Neuronal stem cell (in vitro differentiated cells): ENCODE measurements around the gene CORIN.
A peak's percentile ranks its signal among the peaks of the same experiment; 100 is the strongest.

Experiments used
- DNase-seq: peaks from one replicate; pipeline ENCODE4 v3.0.0-alpha.2; 2013; ENCODE audit warnings: low spot score
- H2AFZ ChIP-seq: one replicate; pipeline ENCODE4 v1.6.1; 2013; ENCODE audit warnings: mild to moderate bottlenecking, low read length, inconsistent platforms
- H2AK5ac ChIP-seq: 2 replicates; pipeline ENCODE4 v1.6.1; 2013; ENCODE audit warnings: low read depth, mild to moderate bottlenecking, inconsistent platforms, low read length, moderate library complexity, mixed read lengths
- H2BK120ac ChIP-seq: 2 replicates; pipeline ENCODE4 v1.6.1; 2013; ENCODE audit warnings: low read depth, mild to moderate bottlenecking, inconsistent platforms, low read length, moderate library complexity, mixed read lengths
- H2BK12ac ChIP-seq: one replicate; pipeline ENCODE4 v1.6.1; 2013; ENCODE audit warnings: low read length, inconsistent platforms
- H2BK15ac ChIP-seq: 2 replicates; pipeline ENCODE4 v1.6.1; 2013; ENCODE audit warnings: mild to moderate bottlenecking, low read length, inconsistent platforms, mixed read lengths
- H2BK5ac ChIP-seq: one replicate; pipeline ENCODE4 v1.6.1; 2013; ENCODE audit warnings: inconsistent platforms, mild to moderate bottlenecking, low read length, moderate library complexity
- H3K14ac ChIP-seq: one replicate; pipeline ENCODE4 v1.6.1; 2013; ENCODE audit warnings: low read length, inconsistent platforms
- H3K18ac ChIP-seq: 2 replicates; pipeline ENCODE4 v1.6.1; 2013; ENCODE audit warnings: low read length, inconsistent platforms
- H3K23ac ChIP-seq: 2 replicates; pipeline ENCODE4 v1.6.1; 2013; ENCODE audit warnings: low read depth, mild to moderate bottlenecking, mixed read lengths, low read length, inconsistent platforms; ENCODE audit not compliant: poor library complexity
- H3K27ac ChIP-seq: replicated peaks from 3 replicates; pipeline ENCODE4 v1.5.1; 2013; ENCODE audit warnings: low read length, inconsistent platforms
- H3K27me3 ChIP-seq, 3 experiments: 2 replicates each; pipeline ENCODE4 v1.6.1; 2013; ENCODE audit warnings: low read length in 3 of 3, mild to moderate bottlenecking in 2 of 3, inconsistent platforms in 1 of 3, low read depth in 1 of 3, mixed read lengths in 1 of 3, moderate library complexity in 1 of 3; ENCODE audit not compliant: control insufficient read depth in 3 of 3, insufficient read depth in 3 of 3
- H3K36me3 ChIP-seq, 2 donors: replicated peaks in 1 of 2; 2 replicates each; pipeline ENCODE4 v1.6.1; 2013; ENCODE audit warnings: low read length in 2 of 2; ENCODE audit not compliant: control insufficient read depth in 2 of 2, insufficient read depth in 2 of 2
- H3K4ac ChIP-seq: 2 replicates; pipeline ENCODE4 v1.6.1; 2013; ENCODE audit warnings: inconsistent platforms, mild to moderate bottlenecking, low read length, moderate library complexity
- H3K4me1 ChIP-seq, 2 donors: 1 replicate in 1 of 2; 2 replicates in 1 of 2; pipeline ENCODE4 v1.6.1; 2013; ENCODE audit warnings: low read length in 2 of 2, low read depth in 1 of 2; ENCODE audit not compliant: control insufficient read depth in 2 of 2, insufficient read depth in 1 of 2
- H3K4me2 ChIP-seq: one replicate; pipeline ENCODE4 v1.6.1; 2013; ENCODE audit warnings: mild to moderate bottlenecking, low read length, inconsistent platforms; ENCODE audit not compliant: insufficient read depth, poor library complexity, severe bottlenecking
- H3K4me3 ChIP-seq, 2 donors: 2 replicates each; pipeline ENCODE4 v1.5.1; 2013; ENCODE audit warnings: low read length in 2 of 2, mild to moderate bottlenecking in 2 of 2, inconsistent platforms in 1 of 2, moderate library complexity in 1 of 2
- H3K79me1 ChIP-seq: one replicate; pipeline ENCODE4 v1.6.1; 2013; ENCODE audit warnings: low read depth, mild to moderate bottlenecking, inconsistent platforms, low read length, moderate library complexity
- H3K9ac ChIP-seq: one replicate; pipeline ENCODE4 v1.6.1; 2013; ENCODE audit warnings: mild to moderate bottlenecking, low read depth, low read length, inconsistent platforms; ENCODE audit not compliant: poor library complexity
- H3K9me3 ChIP-seq, 2 donors: replicated peaks in 1 of 2; 2 replicates each; pipeline versions ENCODE3 to v1.6.1; 2013; ENCODE audit warnings: low read length in 2 of 2, mild to moderate bottlenecking in 2 of 2, inconsistent platforms in 1 of 2, low read depth in 1 of 2, mixed read lengths in 1 of 2, moderate library complexity in 1 of 2; ENCODE audit not compliant: control insufficient read depth in 2 of 2, insufficient read depth in 1 of 2
- H4K8ac ChIP-seq: one replicate; pipeline ENCODE4 v1.6.1; 2013; ENCODE audit warnings: low read depth, mild to moderate bottlenecking, inconsistent platforms, low read length, moderate library complexity
- H4K91ac ChIP-seq: one replicate; pipeline ENCODE4 v1.6.1; 2013; ENCODE audit warnings: low read length, low read depth, mild to moderate bottlenecking, inconsistent platforms; ENCODE audit not compliant: poor library complexity
- WGBS, 2 donors: extraction: QIAGEN DNeasy Blood & Tissue Kit; methylation state at CpG; one replicate each; pipeline ENCODE4 v1.1.7; 2013; ENCODE audit warnings: missing lambda C conversion rate in 2 of 2, mixed read lengths in 1 of 2; ENCODE audit not compliant: insufficient read length in 2 of 2, insufficient replicate concordance in 1 of 2; ENCODE audit errors: extremely low coverage in 2 of 2; 5-methylcytosine and 5-hydroxymethylcytosine counted together

Gene CORIN

GRCh38 chr4:47672696-47673095 lies 165.2 kb downstream of the CORIN start:
- Histone ChIP-seq H2BK15ac (no peak overlapping the region), H3K14ac (no peak overlapping the region), H2AK5ac (no peak overlapping the region), H3K23ac (no peak overlapping the region), H4K8ac (no peak overlapping the region), H3K27ac (no peak overlapping the region), H3K4ac (no peak overlapping the region), H3K4me2 (no peak overlapping the region), H3K4me3 (no peak overlapping the region), H2BK5ac (no peak overlapping the region), H3K9ac (no peak overlapping the region), H2BK12ac (no peak overlapping the region), H3K27me3 (no peaks in the 10 kb centered on the region), H4K91ac (no peak overlapping the region), H3K36me3 (no peaks in the 10 kb centered on the region), H2BK120ac (no peak overlapping the region), H3K79me1 (no peaks in the 10 kb centered on the region), H2AFZ (no peak overlapping the region), H3K18ac (no peak overlapping the region), H3K4me1 (peaks cover 0 to 2% of the 10 kb centered on the region in 2 donors), H3K9me3 (no peaks in the 10 kb centered on the region)
- DNase-seq: no peak
- no CpG with 5 or more reads among the region's 3 CpGs for WGBS, 2 donors

DNA sequence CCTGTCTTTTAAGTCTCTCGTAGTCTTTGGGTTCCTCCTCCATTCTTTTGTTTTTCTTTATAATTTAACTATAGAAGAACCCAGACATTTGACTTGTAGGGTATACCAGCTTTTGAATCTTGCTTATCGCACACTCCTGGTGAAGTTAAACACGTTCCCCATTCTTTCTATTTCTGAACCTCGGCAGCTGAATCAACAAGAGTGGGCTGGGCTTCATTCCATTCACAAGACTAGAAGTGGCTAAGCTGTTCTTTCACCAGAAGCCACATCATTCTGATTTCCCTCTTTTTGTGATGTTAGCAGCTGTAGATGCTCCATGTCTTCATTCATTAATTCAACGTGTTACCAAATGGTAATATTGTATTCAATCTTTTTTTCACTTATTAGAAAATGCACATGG lies 167.9 kb downstream of the CORIN start:
- H3K27ac ChIP-seq: no peak overlapping the region
- no peak for DNase-seq

DNA sequence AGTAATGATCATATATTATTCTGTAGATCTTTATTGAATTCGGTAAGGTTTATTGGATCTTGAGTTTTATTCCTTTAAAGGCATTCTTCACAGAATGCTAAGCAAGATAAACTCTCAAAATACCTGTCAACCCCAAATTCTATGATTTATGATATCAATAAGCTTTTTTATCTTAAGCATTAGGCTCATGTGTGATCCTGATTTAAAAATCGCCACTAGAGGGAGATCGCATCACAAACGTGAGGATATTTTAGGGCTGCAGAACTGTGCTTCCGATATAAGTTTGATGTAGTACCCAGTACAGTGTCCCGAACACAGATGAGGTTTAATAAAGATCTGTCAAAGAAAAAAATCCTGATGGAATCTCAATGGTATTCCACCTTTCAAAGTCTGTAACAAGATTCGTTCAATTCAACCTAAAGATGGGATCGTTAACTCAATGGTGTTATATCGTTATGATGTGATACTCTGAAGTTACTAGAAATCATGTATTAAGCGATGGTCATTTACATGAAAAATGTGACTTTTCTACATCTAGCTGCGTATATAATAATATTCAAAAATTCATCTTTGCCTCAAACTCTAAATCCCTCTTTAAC lies 169.0 kb downstream of the CORIN start:
- Histone ChIP-seq H2BK12ac (no peak overlapping the region), H2BK15ac (no peak overlapping the region), H3K18ac (no peak overlapping the region), H3K9ac (no peak overlapping the region), H3K27me3 (no peaks in the 10 kb centered on the region), H3K27ac (no peak overlapping the region), H4K91ac (no peak overlapping the region), H3K23ac (no peak overlapping the region), H3K4ac (no peak overlapping the region), H2BK120ac (no peak overlapping the region), H3K36me3 (no peaks in the 10 kb centered on the region), H3K14ac (no peak overlapping the region), H3K79me1 (no peaks in the 10 kb centered on the region), H3K4me2 (no peak overlapping the region), H3K4me3 (no peak overlapping the region), H2AK5ac (no peak overlapping the region), H2AFZ (no peak overlapping the region), H4K8ac (no peak overlapping the region), H3K4me1 (peaks cover 0 to 2% of the 10 kb centered on the region in 2 donors), H3K9me3 (no peaks in the 10 kb centered on the region), H2BK5ac (no peak overlapping the region)
- DNase-seq: peak; percentile 17
- WGBS, 2 donors: 100% methylated on average over 1 of the region's 11 CpGs; no CpG with 5 or more reads in 1 of the 2 donors

More for the DNA sequence above, 167.9 kb downstream of the CORIN start:
- Histone ChIP-seq H3K27me3 (no peaks in the 10 kb centered on the region), H2BK5ac (no peak overlapping the region), H3K4ac (no peak overlapping the region), H3K18ac (no peak overlapping the region), H3K79me1 (no peaks in the 10 kb centered on the region), H4K91ac (no peak overlapping the region), H2BK120ac (no peak overlapping the region), H3K9ac (no peak overlapping the region), H3K9me3 (no peaks in the 10 kb centered on the region), H2BK15ac (no peak overlapping the region), H3K4me1 (peaks cover 0 to 2% of the 10 kb centered on the region in 2 donors), H2AK5ac (no peak overlapping the region), H3K4me3 (no peak overlapping the region), H3K4me2 (no peak overlapping the region), H2AFZ (no peak overlapping the region), H3K36me3 (no peaks in the 10 kb centered on the region), H3K23ac (no peak overlapping the region), H3K14ac (no peak overlapping the region), H4K8ac (no peak overlapping the region), H2BK12ac (no peak overlapping the region)
- no CpG with 5 or more reads among the region's 5 CpGs for WGBS, 2 donors

GRCh38 chr4:47668256-47668655 lies 169.6 kb downstream of the CORIN start:
- H3K36me3 ChIP-seq: no peaks in the 10 kb centered on the region
- no peaks in the 10 kb centered on the region for H3K9me3 ChIP-seq
- H3K27ac ChIP-seq: no peak overlapping the region
- no peak overlapping the region for H3K14ac ChIP-seq
- H2AK5ac ChIP-seq: no peak overlapping the region
- H2AFZ ChIP-seq: no peak overlapping the region
- H3K4me3 ChIP-seq: no peak overlapping the region
- no peak overlapping the region for H2BK12ac ChIP-seq
- no peak for DNase-seq
- no peaks in the 10 kb centered on the region for H3K79me1 ChIP-seq
- H3K4me1 ChIP-seq: peaks cover 0 to 2% of the 10 kb centered on the region in 2 donors
- no CpG with 5 or more reads among the region's 2 CpGs for WGBS, 2 donors
- no peak overlapping the region for H2BK120ac ChIP-seq
- H4K91ac ChIP-seq: no peak overlapping the region
- H3K18ac ChIP-seq: no peak overlapping the region
- H3K4ac ChIP-seq: no peak overlapping the region
- no peak overlapping the region for H3K9ac ChIP-seq
- H2BK15ac ChIP-seq: no peak overlapping the region
- no peak overlapping the region for H3K4me2 ChIP-seq
- H3K27me3 ChIP-seq: no peaks in the 10 kb centered on the region
- no peak overlapping the region for H4K8ac ChIP-seq
- no peak overlapping the region for H3K23ac ChIP-seq
- H2BK5ac ChIP-seq: no peak overlapping the region
